CD4-positive, alpha-beta T cell treated with Interleukin-6 at 100 ng/mL for 8 hours (primary cell): ENCODE measurements around the gene ZDHHC14.

Experiments
- DNase-seq: peaks from one replicate; pipeline ENCODE4 v3.0.0-alpha.2; 2020; ENCODE audit warnings: mixed read lengths, low spot score

Gene ZDHHC14

GRCh38 chr6:157625764-157626163 lies 244.8 kb downstream of the ZDHHC14 start:
- no peak for DNase-seq

GRCh38 chr6:157627195-157627966 lies 246.4 kb downstream of the ZDHHC14 start:
- DNase-seq, result no peak

- no peak for DNase-seq
These were observed 247.5 kb downstream of the ZDHHC14 start for GRCh38 chr6:157628463-157628862.

- DNase-seq, result no peak
These were observed 248.2 kb downstream of the ZDHHC14 start for GRCh38 chr6:157629220-157629619.

- no peak for DNase-seq
These were observed 249.6 kb downstream of the ZDHHC14 start for GRCh38 chr6:157630463-157631080.

- DNase-seq, result no peak
These were observed 250.4 kb downstream of the ZDHHC14 start for GRCh38 chr6:157631412-157631811.

- DNase-seq, result no peak
These were observed 251.0 kb downstream of the ZDHHC14 start for GRCh38 chr6:157631838-157632614.

GRCh38 chr6:157632821-157633220 lies 251.8 kb downstream of the ZDHHC14 start:
- DNase-seq, result no peak

- DNase-seq, result no peak
These were observed 253.6 kb downstream of the ZDHHC14 start for GRCh38 chr6:157634546-157634945.

- no peak for DNase-seq
These were observed 254.6 kb downstream of the ZDHHC14 start for GRCh38 chr6:157635388-157636244.

- no peak for DNase-seq
These were observed 256.5 kb downstream of the ZDHHC14 start for GRCh38 chr6:157637516-157637915.

GRCh38 chr6:157637941-157638662 lies 257.1 kb downstream of the ZDHHC14 start:
- DNase-seq, result no peak

GRCh38 chr6:157638779-157639178 lies 257.8 kb downstream of the ZDHHC14 start:
- no peak for DNase-seq

- DNase-seq, result no peak
These were observed 259.9 kb downstream of the ZDHHC14 start for GRCh38 chr6:157640746-157641451.

- DNase-seq, result no peak
These were observed 260.8 kb downstream of the ZDHHC14 start for GRCh38 chr6:157641837-157642236.

- no peak for DNase-seq
These were observed 261.7 kb downstream of the ZDHHC14 start for GRCh38 chr6:157642736-157643135.

GRCh38 chr6:157644043-157644810 lies 263.2 kb downstream of the ZDHHC14 start:
- no peak for DNase-seq

GRCh38 chr6:157645201-157645795 lies 264.3 kb downstream of the ZDHHC14 start:
- DNase-seq, result no peak

- DNase-seq, result no peak
These were observed 265.0 kb downstream of the ZDHHC14 start for GRCh38 chr6:157646012-157646411.
